Measurements from ENCODE around the gene SCUBE3.

Gene SCUBE3

DNA sequence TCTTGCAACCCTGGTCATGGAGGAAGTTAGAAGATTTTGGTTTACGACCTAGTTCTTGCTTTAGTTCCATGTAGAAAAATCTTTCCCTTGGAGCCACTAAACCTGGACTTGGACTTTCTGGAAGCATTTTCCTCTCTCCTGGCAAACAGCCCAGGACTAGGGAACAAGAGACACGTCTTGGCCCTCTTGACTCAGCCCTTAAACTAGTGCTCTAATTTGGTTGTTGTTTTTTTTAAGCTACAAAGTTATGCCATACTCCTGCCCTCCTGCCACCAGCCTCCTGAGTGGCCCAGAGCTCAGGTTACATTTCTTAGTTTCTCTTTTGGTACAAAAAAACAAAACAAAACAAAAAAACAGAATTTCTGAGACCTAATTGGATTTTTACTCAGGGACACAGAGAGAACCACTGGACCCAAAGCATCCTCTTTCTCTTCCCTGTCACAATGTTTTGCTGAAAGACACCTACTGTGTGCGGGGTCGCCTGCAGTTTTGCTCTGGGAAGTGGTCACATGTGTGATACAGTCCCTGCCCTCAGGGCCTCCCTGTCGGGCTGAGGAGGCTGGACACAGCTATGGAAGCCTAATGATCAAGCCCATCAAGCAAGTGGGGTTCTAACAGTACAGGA is 32.3 kb upstream of the SCUBE3 start:
- DNase-seq (ENCODE audit: low read depth) = no peak
- no peak overlapping the region for H3K4me3 ChIP-seq (ENCODE audit: low read length)
- TF ChIP-seq, protein P1, sequence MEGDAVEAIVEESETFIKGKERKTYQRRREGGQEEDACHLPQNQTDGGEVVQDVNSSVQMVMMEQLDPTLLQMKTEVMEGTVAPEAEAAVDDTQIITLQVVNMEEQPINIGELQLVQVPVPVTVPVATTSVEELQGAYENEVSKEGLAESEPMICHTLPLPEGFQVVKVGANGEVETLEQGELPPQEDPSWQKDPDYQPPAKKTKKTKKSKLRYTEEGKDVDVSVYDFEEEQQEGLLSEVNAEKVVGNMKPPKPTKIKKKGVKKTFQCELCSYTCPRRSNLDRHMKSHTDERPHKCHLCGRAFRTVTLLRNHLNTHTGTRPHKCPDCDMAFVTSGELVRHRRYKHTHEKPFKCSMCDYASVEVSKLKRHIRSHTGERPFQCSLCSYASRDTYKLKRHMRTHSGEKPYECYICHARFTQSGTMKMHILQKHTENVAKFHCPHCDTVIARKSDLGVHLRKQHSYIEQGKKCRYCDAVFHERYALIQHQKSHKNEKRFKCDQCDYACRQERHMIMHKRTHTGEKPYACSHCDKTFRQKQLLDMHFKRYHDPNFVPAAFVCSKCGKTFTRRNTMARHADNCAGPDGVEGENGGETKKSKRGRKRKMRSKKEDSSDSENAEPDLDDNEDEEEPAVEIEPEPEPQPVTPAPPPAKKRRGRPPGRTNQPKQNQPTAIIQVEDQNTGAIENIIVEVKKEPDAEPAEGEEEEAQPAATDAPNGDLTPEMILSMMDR (conservative IDR thresholded peaks at IDR 0.05; ENCODE audit: low read depth, low read length) = no peak

- no peak overlapping the region for H3K4me3 ChIP-seq (ENCODE audit: low read length)
- TF ChIP-seq, protein P1 (conservative IDR thresholded peaks at IDR 0.05; ENCODE audit: low read depth, low read length) = no peak
- DNase-seq (ENCODE audit: low read depth) = no peak
Measured at GRCh38 chr6:35181933-35182612, 31.7 kb upstream of the SCUBE3 start.

- no peak for DNase-seq (ENCODE audit: low read depth)
- TF ChIP-seq, protein P1 (conservative IDR thresholded peaks at IDR 0.05; ENCODE audit: low read depth, low read length) = no peak
Measured at GRCh38 chr6:35183281-35183680, 30.5 kb upstream of the SCUBE3 start.

GRCh38 chr6:35183935-35184334 is 29.8 kb upstream of the SCUBE3 start:
- no peak overlapping the region for H3K4me3 ChIP-seq (ENCODE audit: low read length)
- DNase-seq (ENCODE audit: low read depth) = no peak
- TF ChIP-seq, protein P1 (conservative IDR thresholded peaks at IDR 0.05; ENCODE audit: low read depth, low read length) = no peak

More at GRCh38 chr6:35183281-35183680, 30.5 kb upstream of the SCUBE3 start:
- no peak overlapping the region for H3K4me3 ChIP-seq (ENCODE audit: low read length)

DNA sequence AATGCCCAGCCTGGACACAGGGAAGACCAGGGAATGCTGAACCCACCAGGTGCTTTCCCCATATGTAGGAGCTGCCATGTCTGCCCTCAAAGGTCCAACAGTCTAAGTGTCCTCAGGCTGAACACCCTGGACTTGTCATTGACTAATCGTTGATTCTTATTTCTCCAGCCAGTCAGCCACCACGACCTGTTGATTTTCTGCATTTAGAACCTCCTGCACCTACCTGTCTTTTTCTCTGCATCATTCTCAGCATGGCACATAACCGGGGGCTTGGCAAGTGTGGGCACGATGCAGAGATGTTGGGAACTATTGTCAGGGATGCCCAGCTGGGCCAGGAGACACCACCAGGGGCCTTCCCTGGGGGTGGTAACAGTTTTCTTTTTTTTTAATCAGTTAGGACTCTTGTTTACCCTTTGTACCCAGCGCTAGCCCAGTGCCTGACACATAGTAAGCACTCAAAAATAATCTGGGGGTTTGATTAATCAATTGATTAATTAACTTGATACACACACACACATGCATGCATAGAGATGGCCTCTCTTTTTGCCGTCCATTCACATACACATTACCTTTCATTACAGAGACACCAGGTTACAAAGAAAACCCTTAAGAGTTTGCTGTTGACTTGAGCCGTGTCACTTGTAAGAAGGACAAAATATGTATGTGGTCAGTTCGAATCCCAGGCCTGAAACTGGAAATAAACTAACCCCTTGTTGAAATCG is 29.0 kb upstream of the SCUBE3 start:
- no peak overlapping the region for H3K4me3 ChIP-seq (ENCODE audit: low read length)
- TF ChIP-seq, protein P1 (conservative IDR thresholded peaks at IDR 0.05; ENCODE audit: low read depth, low read length) = no peak
- no peak for DNase-seq (ENCODE audit: low read depth)

GRCh38 chr6:35185302-35185681 is 28.5 kb upstream of the SCUBE3 start:
- DNase-seq (ENCODE audit: low read depth) = no peak
- TF ChIP-seq, protein P1 (conservative IDR thresholded peaks at IDR 0.05; ENCODE audit: low read depth, low read length) = no peak
- H3K4me3 ChIP-seq (ENCODE audit: low read length) = no peak overlapping the region
